K562 (cell line): ENCODE measurements around the gene RCBTB1. TPM values are rescaled to one million over a fixed set of nuclear protein-coding genes. Genes with fewer than 3 reads are reported as not detected.

ENCODE experiments used
- ARID3B ChIP-seq: fragments of 250-450 bp; sonication (Bioruptor Pico); IDR thresholded peaks from 2 replicates; pipeline ENCODE4 v1.4.0; 2020; ENCODE audit warnings: borderline replicate concordance
- C11orf30 ChIP-seq: fragments of 450-650 bp; IDR thresholded peaks from 2 replicates; pipeline ENCODE4 v1.6.1; 2016; ENCODE audit warnings: low read depth, mild to moderate bottlenecking
- CC2D1A ChIP-seq: fragments of 450-650 bp; IDR thresholded peaks from 2 replicates; pipeline ENCODE4 v1.6.1; 2017; ENCODE audit warnings: mild to moderate bottlenecking
- CCAR2 ChIP-seq: fragments of 200-400 bp; formaldehyde crosslinking; IDR thresholded peaks from 2 replicates; pipeline ENCODE4 v1.6.1; 2017; ENCODE audit warnings: mild to moderate bottlenecking, low read depth, low read length
- DIDO1 ChIP-seq: fragments of 450-650 bp; IDR thresholded peaks from 2 replicates; pipeline ENCODE4 v1.6.1; 2016; ENCODE audit warnings: low read depth, missing biosample characterization, missing genetic modification characterization
- FOXP1 ChIP-seq: sonication (generic); formaldehyde crosslinking; IDR thresholded peaks from 2 replicates; pipeline ENCODE4 v1.8.0; 2022; ENCODE audit warnings: mild to moderate bottlenecking, missing genetic modification reagents
- HMG20B ChIP-seq: fragments of 250-450 bp; sonication (Bioruptor Pico); IDR thresholded peaks from 2 replicates; pipeline ENCODE4 v1.5.0; 2021; ENCODE audit warnings: mild to moderate bottlenecking
- KLF1 ChIP-seq: fragments of 450-650 bp; IDR thresholded peaks from 2 replicates; pipeline ENCODE4 v1.6.1; 2016; ENCODE audit warnings: missing genetic modification characterization, missing compliant biosample characterization
- MAFF ChIP-seq: IDR thresholded peaks from 2 replicates; pipeline ENCODE4 v1.6.1; 2012; ENCODE audit warnings: low read length, improper control_type of control experiment
- MAFG ChIP-seq: fragments of 450-650 bp; conservative IDR thresholded peaks from 2 replicates; pipeline ENCODE4 v1.6.1; 2016; ENCODE audit warnings: missing genetic modification characterization, missing compliant biosample characterization
- NELFE ChIP-seq: IDR thresholded peaks from 2 replicates; pipeline ENCODE4 v1.6.1; 2011; ENCODE audit warnings: mild to moderate bottlenecking; ENCODE audit not compliant: insufficient read depth, insufficient read length
- POLR2H ChIP-seq: IDR thresholded peaks from 2 replicates; pipeline ENCODE4 v1.6.1; 2016; ENCODE audit warnings: missing genetic modification characterization, low read depth, mild to moderate bottlenecking, control low read depth, missing compliant biosample characterization, moderate library complexity
- POU5F1 ChIP-seq: fragments of 150-350 bp; IDR thresholded peaks from 2 replicates; pipeline ENCODE4 v1.6.1; 2014; ENCODE audit warnings: borderline replicate concordance, low read length, low read depth, mild to moderate bottlenecking; ENCODE audit not compliant: partially characterized antibody
- PTBP1 ChIP-seq: fragments of 200-400 bp; formaldehyde crosslinking; IDR thresholded peaks from 2 replicates; pipeline ENCODE4 v1.6.1; 2017; ENCODE audit warnings: low read depth, low read length
- RB1 ChIP-seq: fragments of 450-650 bp; IDR thresholded peaks from 2 replicates; pipeline ENCODE4 v1.6.1; 2017; ENCODE audit warnings: low read depth, mild to moderate bottlenecking
- RBM17 ChIP-seq: fragments of 200-400 bp; formaldehyde crosslinking; IDR thresholded peaks from 2 replicates; pipeline ENCODE4 v1.6.1; 2017; ENCODE audit warnings: low read depth, mild to moderate bottlenecking, low read length, borderline replicate concordance
- SFPQ ChIP-seq: fragments of 200-400 bp; formaldehyde crosslinking; IDR thresholded peaks from 2 replicates; pipeline ENCODE4 v1.6.1; 2017; ENCODE audit warnings: mild to moderate bottlenecking, low read depth, low read length, moderate library complexity
- SIX5 ChIP-seq, 2 experiments: IDR thresholded peaks; 2 replicates each; pipeline ENCODE4 v1.6.1; 2011; ENCODE audit warnings: low read length in 2 of 2, borderline replicate concordance in 1 of 2, low read depth in 1 of 2, mild to moderate bottlenecking in 1 of 2, moderate library complexity in 1 of 2; ENCODE audit not compliant: insufficient read depth in 1 of 2
- STAT6 ChIP-seq: sonication (generic); formaldehyde crosslinking; IDR thresholded peaks from 2 replicates; pipeline ENCODE4 v1.8.1; 2023; ENCODE audit warnings: mild to moderate bottlenecking, missing genetic modification reagents
- TBL1XR1 ChIP-seq, 2 experiments: IDR thresholded peaks; 2 replicates each; pipeline ENCODE4 v1.6.1; 2012; ENCODE audit warnings: improper control_type of control experiment in 2 of 2, low read length in 2 of 2, mild to moderate bottlenecking in 1 of 2
- TEAD1 ChIP-seq, 2 experiments: fragments of 450-650 bp in 1 of 2; sonication (generic) in 1 of 2; formaldehyde crosslinking; IDR thresholded peaks; 2 replicates each; pipeline versions ENCODE4 v1.4.0 to v1.8.0; 2020 to 2022; ENCODE audit warnings: mild to moderate bottlenecking in 2 of 2, missing genetic modification reagents in 1 of 2
- ZNF212 ChIP-seq: fragments of 450-650 bp; formaldehyde crosslinking; IDR thresholded peaks from 2 replicates; pipeline ENCODE4 v1.4.0; 2020; ENCODE audit warnings: mild to moderate bottlenecking
- ZNF3 ChIP-seq: fragments of 250-450 bp; sonication (Bioruptor Pico); IDR thresholded peaks from 2 replicates; pipeline ENCODE4 v1.5.0; 2021; ENCODE audit warnings: mild to moderate bottlenecking, moderate library complexity
- ZNF316 ChIP-seq: fragments of 450-650 bp; IDR thresholded peaks from 2 replicates; pipeline ENCODE4 v1.6.1; 2016
- ZNF384 ChIP-seq: IDR thresholded peaks from 2 replicates; pipeline ENCODE4 v1.6.1; 2012; ENCODE audit warnings: low read depth, low read length, improper control_type of control experiment
- ZNF699 ChIP-seq: fragments of 250-450 bp; sonication (Bioruptor Pico); IDR thresholded peaks from 2 replicates; pipeline ENCODE4 v1.8.0; 2021; ENCODE audit warnings: mild to moderate bottlenecking, moderate library complexity; ENCODE audit not compliant: insufficient replicate concordance
- polyA plus RNA-seq, 8 experiments: library from polyadenylated mRNA; depleted of rRNA in 4 of 8; stranded (reverse) in 5 of 8; unstranded in 3 of 8; fragments of >200 nt; fragmentation: Nextera tagmentation in 2 of 8; fragmentation: Illumina TruSeq in 1 of 8; extraction: Ambion mirVana in 2 of 8; extraction: Trizol in 1 of 8; gene quantifications; 2 replicates each; pipeline versions ENCODE4 v1.2.1 to v1.2.3, GENCODE V29; 2011 to 2014; ENCODE audit warnings: inconsistent platforms in 1 of 8, missing spikeins in 1 of 8
- total RNA-seq, 7 experiments: library from RNA; depleted of rRNA in 6 of 7; stranded (reverse); fragments of >200 nt in 6 of 7; fragmentation: Illumina TruSeq in 2 of 7; extraction: Trizol in 2 of 7; gene quantifications; 2 replicates each; pipeline versions ENCODE4 v1.2.1 to v1.2.3, GENCODE V29; 2011 to 2021; ENCODE audit warnings: low replicate concordance in 1 of 7

Gene RCBTB1
- total and polyA plus RNA-seq, 9 of the 15 experiments (the other 6 are each of a cell fraction or from before 2014, with no cell fraction given) = 4.0 to 11.3 (median 8.4) TPM

- TF ChIP-seq ARID3B (CRISPR knock-in tag) = no peak
- no peak for TF ChIP-seq KLF1 (tag)
- no peak for TF ChIP-seq RBM17
- no peak for TF ChIP-seq HMG20B (CRISPR knock-in tag)
- no peak for TF ChIP-seq FOXP1
- TF ChIP-seq TEAD1 (CRISPR knock-in tag; IDR thresholded peaks at IDR 0.05) = no peak
- TF ChIP-seq TBL1XR1 (IDR thresholded peaks at IDR 0.05; ENCODE audit: low read length in 2 of 2) = no peak
- TF ChIP-seq PTBP1 = no peak
- no peak for TF ChIP-seq CCAR2
- no peak for TF ChIP-seq SFPQ
- no peak for TF ChIP-seq SIX5 (IDR thresholded peaks at IDR 0.05; ENCODE audit: borderline replicate concordance in 1 of 2, insufficient read depth in 1 of 2, low read depth in 1 of 2, low read length in 2 of 2)
- no peak for TF ChIP-seq NELFE
- no peak for TF ChIP-seq STAT6 (CRISPR knock-in tag)
- no peak for TF ChIP-seq CC2D1A
- no peak for TF ChIP-seq ZNF3 (CRISPR knock-in tag)
- TF ChIP-seq MAFF = 0 out of 2 replicates have a peak, but pooled peaks have one; percentile 18
- TF ChIP-seq ZNF316 = peak; percentile 88
- no peak for TF ChIP-seq RB1
- no peak for TF ChIP-seq ZNF699 (CRISPR knock-in tag)
- no peak for TF ChIP-seq POLR2H
- TF ChIP-seq ZNF212 (CRISPR knock-in tag) = no peak
- TF ChIP-seq DIDO1 (tag) = no peak
- TF ChIP-seq ZNF384 = no peak
- TF ChIP-seq MAFG (tag) = peak; percentile 66
- peak; percentile 77 for TF ChIP-seq C11orf30
- no peak for TF ChIP-seq POU5F1
These were observed 52.3 kb downstream of the RCBTB1 start (continued) for GRCh38 chr13:49533011-49533410.
